OCI-LY1 (cell line): ENCODE results near the gene NEU3.
A peak's percentile ranks its signal among the peaks of the same experiment; 100 is the strongest.

ENCODE experiments used
- H2AFZ ChIP-seq: fragments of 200-600 bp; sonication (generic), shearing (Covaris generic); 2 replicates; pipeline ENCODE4 v1.6.0; 2014; ENCODE audit warnings: antibody characterized with exemption, mild to moderate bottlenecking, low read length
- H3F3A ChIP-seq: fragments of 200-600 bp; sonication (generic), shearing (Covaris generic); 2 replicates; pipeline ENCODE4 v1.6.0; 2014; ENCODE audit warnings: mild to moderate bottlenecking, antibody characterized with exemption, low read length, moderate library complexity; ENCODE audit not compliant: insufficient read depth
- H3K27ac ChIP-seq: fragments of 200-600 bp; sonication (generic); 2 replicates; pipeline ENCODE4 v1.5.1; 2014; ENCODE audit warnings: low read length, mixed run types, mild to moderate bottlenecking, low read depth; ENCODE audit not compliant: poor library complexity, severe bottlenecking
- H3K27me3 ChIP-seq: fragments of 200-600 bp; sonication (generic); 2 replicates; pipeline ENCODE4 v1.6.0; 2014; ENCODE audit warnings: antibody characterized with exemption, mild to moderate bottlenecking, low read length, moderate library complexity; ENCODE audit not compliant: insufficient read depth
- H3K36me3 ChIP-seq: fragments of 200-600 bp; sonication (generic); 2 replicates; pipeline ENCODE4 v1.6.1; 2014; ENCODE audit warnings: mild to moderate bottlenecking, antibody characterized with exemption, low read length, moderate library complexity, mixed read lengths; ENCODE audit not compliant: insufficient read depth
- H3K4me1 ChIP-seq: fragments of 200-600 bp; sonication (generic); 2 replicates; pipeline ENCODE4 v1.5.1; 2014; ENCODE audit warnings: mild to moderate bottlenecking, low read length, moderate library complexity; ENCODE audit not compliant: insufficient read depth, severe bottlenecking
- H3K4me2 ChIP-seq: fragments of 200-600 bp; sonication (generic), shearing (Covaris generic); 2 replicates; pipeline ENCODE4 v1.6.1; 2014; ENCODE audit warnings: low read length
- H3K4me3 ChIP-seq: fragments of 200-600 bp; sonication (generic); 2 replicates; pipeline ENCODE4 v1.5.1; 2014; ENCODE audit warnings: low read length, low read depth, mild to moderate bottlenecking, mixed read lengths; ENCODE audit not compliant: poor library complexity, severe bottlenecking
- H3K79me2 ChIP-seq: fragments of 200-600 bp; shearing (Covaris generic); 2 replicates; pipeline ENCODE4 v1.6.1; 2016; ENCODE audit warnings: mixed run types, low read length, mixed read lengths; ENCODE audit not compliant: insufficient read depth
- H3K9ac ChIP-seq: fragments of 200-600 bp; sonication (generic), shearing (Covaris generic); 2 replicates; pipeline ENCODE4 v1.6.1; 2014; ENCODE audit warnings: mild to moderate bottlenecking, low read length, mixed read lengths
- H3K9me2 ChIP-seq: fragments of 200-600 bp; sonication (generic), shearing (Covaris generic); 2 replicates; pipeline ENCODE4 v1.6.1; 2014; ENCODE audit warnings: low read depth, mild to moderate bottlenecking, low read length, mixed read lengths
- H3K9me3 ChIP-seq: fragments of 200-600 bp; shearing (Covaris generic); 2 replicates; pipeline ENCODE4 v1.6.1; 2014; ENCODE audit warnings: low read length, mixed read lengths
- H4K20me1 ChIP-seq: fragments of 200-600 bp; sonication (generic), shearing (Covaris generic); 2 replicates; pipeline ENCODE4 v1.6.0; 2016; ENCODE audit warnings: mild to moderate bottlenecking, low read length; ENCODE audit not compliant: insufficient read depth
- CTCF ChIP-seq: fragments of 200-600 bp; sonication (generic), shearing (Covaris generic); IDR thresholded peaks from 2 replicates; pipeline ENCODE4 v1.5.1; 2017; ENCODE audit warnings: mild to moderate bottlenecking, antibody characterized with exemption, low read length, moderate library complexity, mixed read lengths
- EZH2 ChIP-seq: fragments of 200-600 bp; sonication (generic), shearing (Covaris generic); IDR thresholded peaks from 2 replicates; pipeline ENCODE4 v1.8.0; 2017; ENCODE audit warnings: borderline replicate concordance, mixed run types, mild to moderate bottlenecking, antibody characterized with exemption, low read length, moderate library complexity, mixed read lengths

The NEU3 gene

GRCh38 chr11:74953451-74953850, 35.3 kb upstream of the NEU3 start:
- no peak overlapping the region for H3K4me3 ChIP-seq
- H3K36me3 ChIP-seq, result peaks cover 71% of the 10 kb centered on the region
- peaks cover 94% of the 10 kb centered on the region for H3K79me2 ChIP-seq
- H2AFZ ChIP-seq, result no peak overlapping the region
- H3K4me1 ChIP-seq, result peaks cover 43% of the 10 kb centered on the region
- H3K9me2 ChIP-seq, result no peaks in the 10 kb centered on the region
- peak overlapping the region; percentile 5; the same call in 1 of the 2 replicates for H3K4me2 ChIP-seq
- H3K9me3 ChIP-seq, result no peaks in the 10 kb centered on the region
- H3K27me3 ChIP-seq, result no peaks in the 10 kb centered on the region
- no peak overlapping the region for H3K9ac ChIP-seq
- peak overlapping the region; percentile 5 for H3K27ac ChIP-seq
- no peaks in the 10 kb centered on the region for H4K20me1 ChIP-seq
- no peaks in the 10 kb centered on the region for H3F3A ChIP-seq
- TF ChIP-seq EZH2 (no peak), CTCF (no peak)

- Histone ChIP-seq H3K4me2 (no peak overlapping the region), H3K4me1 (peaks cover 42% of the 10 kb centered on the region), H3K79me2 (peaks cover 99% of the 10 kb centered on the region), H3K4me3 (no peak overlapping the region), H3K9me2 (no peaks in the 10 kb centered on the region), H3K36me3 (peaks cover 78% of the 10 kb centered on the region), H4K20me1 (no peaks in the 10 kb centered on the region), H3K27ac (peak overlapping the region; percentile 5), H3K9ac (no peak overlapping the region), H3K9me3 (no peaks in the 10 kb centered on the region), H2AFZ (no peak overlapping the region), H3K27me3 (no peaks in the 10 kb centered on the region), H3F3A (no peaks in the 10 kb centered on the region)
- TF ChIP-seq CTCF, result no peak
- no peak for TF ChIP-seq EZH2
Observed at GRCh38 chr11:74954199-74954598, 34.5 kb upstream of the NEU3 start.

DNA sequence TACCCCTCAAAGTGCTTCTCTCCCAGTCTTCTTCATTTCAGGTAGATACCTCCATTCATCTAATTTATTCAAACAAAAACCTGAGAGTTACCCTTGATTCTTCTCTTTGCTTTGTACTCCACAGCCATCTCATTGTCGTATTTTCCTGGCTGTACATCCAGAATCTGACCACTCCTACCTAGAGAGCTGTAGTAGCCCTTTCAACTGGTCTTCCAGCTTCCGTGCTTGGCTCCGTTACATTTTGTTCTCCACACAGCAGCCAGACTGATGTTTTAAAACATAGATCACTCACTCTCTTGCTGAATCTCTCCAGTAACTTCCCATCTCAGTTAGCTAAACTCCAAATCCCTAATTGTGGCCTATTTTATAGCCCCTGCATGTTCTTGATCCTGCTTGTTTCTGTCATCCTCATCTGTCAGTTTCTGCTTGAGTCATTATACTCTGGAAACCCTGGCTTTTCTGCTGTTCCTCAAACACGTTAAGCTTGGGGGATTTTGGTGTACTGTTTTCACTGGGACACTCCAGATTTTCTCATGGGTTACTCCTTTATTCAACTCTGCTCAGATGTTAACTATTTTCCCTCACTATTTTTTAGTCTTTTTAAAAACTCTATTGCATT, 32.2 kb upstream of the NEU3 start:
- Histone ChIP-seq H3K9me3 (no peaks in the 10 kb centered on the region), H3K4me2 (no peak overlapping the region), H3K4me1 (peaks cover 30% of the 10 kb centered on the region), H3K27ac (no peak overlapping the region), H3K79me2 (peaks cover 99% of the 10 kb centered on the region), H4K20me1 (no peaks in the 10 kb centered on the region), H3K36me3 (peaks cover 73% of the 10 kb centered on the region), H3K27me3 (no peaks in the 10 kb centered on the region), H2AFZ (no peak overlapping the region), H3K9ac (no peak overlapping the region), H3F3A (no peaks in the 10 kb centered on the region), H3K9me2 (no peaks in the 10 kb centered on the region), H3K4me3 (no peak overlapping the region)
- no peak for TF ChIP-seq EZH2
- no peak for TF ChIP-seq CTCF
